K562 (cell line): ENCODE measurements around the gene CCPG1. TPM values are rescaled to one million over a fixed set of nuclear protein-coding genes. Genes with fewer than 3 reads are reported as not detected.

Experiments used
- BCL6 ChIP-seq: fragments of 250-450 bp; sonication (Bioruptor Pico); IDR thresholded peaks from 2 replicates; pipeline ENCODE4 v1.4.0; 2020
- CREB3 ChIP-seq: fragments of 450-650 bp; conservative IDR thresholded peaks from 2 replicates; pipeline ENCODE4 v1.6.1; 2016; ENCODE audit warnings: missing genetic modification characterization, low read depth, mild to moderate bottlenecking, missing compliant biosample characterization, moderate library complexity
- FOXM1 ChIP-seq, 2 experiments: fragments of 450-650 bp in 1 of 2; sonication (generic) in 1 of 2; formaldehyde crosslinking in 1 of 2; IDR thresholded peaks; 2 replicates each; pipeline versions ENCODE4 v1.6.1 to v1.9.0; 2017 to 2022; ENCODE audit warnings: low read depth in 2 of 2, mild to moderate bottlenecking in 2 of 2, missing genetic modification reagents in 1 of 2, moderate library complexity in 1 of 2
- FOXP1 ChIP-seq: sonication (generic); formaldehyde crosslinking; IDR thresholded peaks from 2 replicates; pipeline ENCODE4 v1.8.0; 2022; ENCODE audit warnings: mild to moderate bottlenecking, missing genetic modification reagents
- HDAC1 ChIP-seq, 2 experiments: fragments of 450-650 bp; IDR thresholded peaks; 2 replicates each; pipeline ENCODE4 v1.6.1; 2016 to 2017; ENCODE audit warnings: inconsistent platforms in 1 of 2, mild to moderate bottlenecking in 1 of 2, moderate library complexity in 1 of 2
- JUN ChIP-seq, 2 experiments: sonication (generic) in 1 of 2; formaldehyde crosslinking in 1 of 2; IDR thresholded peaks; 2 replicates each; pipeline versions ENCODE4 v1.6.1 to v1.8.0; 2012 to 2022; ENCODE audit warnings: borderline replicate concordance in 2 of 2, mild to moderate bottlenecking in 2 of 2, improper control_type of control experiment in 1 of 2, low read depth in 1 of 2, low read length in 1 of 2, missing genetic modification reagents in 1 of 2
- MAZ ChIP-seq, 2 experiments: fragments of 450-650 bp in 1 of 2; sonication (generic) in 1 of 2; formaldehyde crosslinking; IDR thresholded peaks in 1 of 2; conservative IDR thresholded peaks in 1 of 2; 2 replicates each; pipeline versions ENCODE4 v1.4.0 to v1.5.0; 2020; ENCODE audit warnings: mild to moderate bottlenecking in 1 of 2, missing genetic modification reagents in 1 of 2
- POLR2H ChIP-seq: IDR thresholded peaks from 2 replicates; pipeline ENCODE4 v1.6.1; 2016; ENCODE audit warnings: missing genetic modification characterization, low read depth, mild to moderate bottlenecking, control low read depth, missing compliant biosample characterization, moderate library complexity
- RAD21 ChIP-seq, 2 experiments: fragments of 250-450 bp in 1 of 2; fragments of 450-650 bp in 1 of 2; sonication (Bioruptor Pico) in 1 of 2; formaldehyde crosslinking in 1 of 2; IDR thresholded peaks in 1 of 2; conservative IDR thresholded peaks in 1 of 2; 2 replicates each; pipeline versions ENCODE4 v1.4.0 to v1.8.0; 2020 to 2022; ENCODE audit warnings: mild to moderate bottlenecking in 2 of 2, moderate library complexity in 1 of 2
- TAF7 ChIP-seq: fragments of 450-650 bp; IDR thresholded peaks from 2 replicates; pipeline ENCODE4 v1.6.1; 2016; ENCODE audit warnings: missing genetic modification characterization, missing compliant biosample characterization
- ZBTB40 ChIP-seq, 2 experiments: fragments of 450-650 bp in 1 of 2; sonication (generic) in 1 of 2; formaldehyde crosslinking in 1 of 2; IDR thresholded peaks; 2 replicates each; pipeline versions ENCODE4 v1.7.1 to v1.9.0; 2016 to 2022; ENCODE audit warnings: inconsistent platforms in 1 of 2, mild to moderate bottlenecking in 1 of 2, missing genetic modification reagents in 1 of 2
- ZNF507 ChIP-seq: conservative IDR thresholded peaks from 2 replicates; pipeline ENCODE4 v1.6.1; 2017; ENCODE audit warnings: missing genetic modification characterization, missing compliant biosample characterization
- ZNF589 ChIP-seq: fragments of 200-800 bp; sonication (Bioruptor generic); IDR thresholded peaks from 2 replicates; pipeline ENCODE4 v1.6.1; 2016; ENCODE audit warnings: low read depth, missing genetic modification characterization, missing compliant biosample characterization
- polyA plus RNA-seq, 8 experiments: library from polyadenylated mRNA; depleted of rRNA in 4 of 8; stranded (reverse) in 5 of 8; unstranded in 3 of 8; fragments of >200 nt; fragmentation: Nextera tagmentation in 2 of 8; fragmentation: Illumina TruSeq in 1 of 8; extraction: Ambion mirVana in 2 of 8; extraction: Trizol in 1 of 8; gene quantifications; 2 replicates each; pipeline versions ENCODE4 v1.2.1 to v1.2.3, GENCODE V29; 2011 to 2014; ENCODE audit warnings: inconsistent platforms in 1 of 8, missing spikeins in 1 of 8
- total RNA-seq, 7 experiments: library from RNA; depleted of rRNA in 6 of 7; stranded (reverse); fragments of >200 nt in 6 of 7; fragmentation: Illumina TruSeq in 2 of 7; extraction: Trizol in 2 of 7; gene quantifications; 2 replicates each; pipeline versions ENCODE4 v1.2.1 to v1.2.3, GENCODE V29; 2011 to 2021; ENCODE audit warnings: low replicate concordance in 1 of 7

CCPG1 gene
- total and polyA plus RNA-seq, 9 of the 15 experiments (the other 6 are each of a cell fraction or from before 2014, with no cell fraction given) = 33.0 to 54.9 (median 41.1) TPM

GRCh38 chr15:55408012-55408928, at the start of gene CCPG1, which contains the start of gene PIERCE2 (continued):
- TF ChIP-seq CREB3 (no peak), FOXP1 (CRISPR knock-in tag) (peak; percentile 91), BCL6 (no peak), ZNF589 (0 out of 2 replicates have a peak, but pooled peaks have one; percentile 20), FOXM1 (IDR thresholded peaks at IDR 0.05; ENCODE audit: low read depth) (no peak), FOXM1 (CRISPR knock-in tag; IDR thresholded peaks at IDR 0.05; ENCODE audit: low read depth) (peak; percentile 74; the same call in 1 of the 2 replicates), ZBTB40 (IDR thresholded peaks at IDR 0.05) (peak; percentile 74), ZBTB40 (CRISPR knock-in tag; IDR thresholded peaks at IDR 0.05) (no peak), HDAC1 (IDR thresholded peaks at IDR 0.05) (peak in 1 of 2 experiments; percentile 87; a peak in 2 of 4 replicates), RAD21 (CRISPR knock-in tag; conservative IDR thresholded peaks at IDR 0.05 in 1 of 2, IDR thresholded peaks at IDR 0.05 in 1 of 2) (peak; percentile 29 to 39; a peak in 2 of 4 replicates), ZNF507 (tag) (no peak), MAZ (CRISPR knock-in tag; conservative IDR thresholded peaks at IDR 0.05 in 1 of 2, IDR thresholded peaks at IDR 0.05 in 1 of 2) (peak; percentile 84 to 91), TAF7 (peak; percentile 56), POLR2H (tag) (peak; percentile 74), JUN (IDR thresholded peaks at IDR 0.05; ENCODE audit: borderline replicate concordance, low read depth, low read length) (no peak), JUN (CRISPR knock-in tag; IDR thresholded peaks at IDR 0.05; ENCODE audit: borderline replicate concordance) (peak; percentile 81; the same call in 1 of the 2 replicates)
